Hepatocyte (in vitro differentiated cells): Measurements from ENCODE around the gene OSTM1. TPM values are rescaled to one million over a fixed set of nuclear protein-coding genes. Genes with fewer than 3 reads are reported as not detected.

Source experiments
- DNase-seq: peaks from one replicate; pipeline ENCODE4 v3.0.0-alpha.2; 2016; ENCODE audit warnings: low spot score
- H2AFZ ChIP-seq: fragments of 200-600 bp; sonication (generic); 2 replicates; pipeline ENCODE4 v1.6.0; 2016; ENCODE audit warnings: antibody characterized with exemption, mild to moderate bottlenecking
- H3K27ac ChIP-seq: fragments of 200-600 bp; sonication (generic); 2 replicates; pipeline ENCODE4 v1.5.1; 2016; ENCODE audit warnings: mild to moderate bottlenecking
- H3K27me3 ChIP-seq: fragments of 200-600 bp; sonication (generic); 2 replicates; pipeline ENCODE4 v1.6.1; 2016
- H3K36me3 ChIP-seq: fragments of 200-600 bp; sonication (generic); replicated peaks from 2 replicates; pipeline ENCODE4 v1.5.1; 2016; ENCODE audit warnings: low read depth; ENCODE audit not compliant: insufficient read depth
- H3K4me1 ChIP-seq: fragments of 200-600 bp; sonication (generic); 2 replicates; pipeline ENCODE4 v1.5.1; 2016; ENCODE audit warnings: mild to moderate bottlenecking, moderate library complexity; ENCODE audit not compliant: insufficient read depth
- H3K4me2 ChIP-seq: fragments of 200-600 bp; sonication (generic); 2 replicates; pipeline ENCODE4 v1.6.0; 2016
- H3K4me3 ChIP-seq: fragments of 200-600 bp; sonication (generic); 2 replicates; pipeline ENCODE4 v1.5.1; 2016; ENCODE audit warnings: mild to moderate bottlenecking
- H3K79me2 ChIP-seq: fragments of 200-600 bp; sonication (generic); 2 replicates; pipeline ENCODE4 v1.6.0; 2017; ENCODE audit warnings: mild to moderate bottlenecking
- H3K9me2 ChIP-seq: fragments of 200-600 bp; sonication (generic); replicated peaks from 2 replicates; pipeline ENCODE4 v1.6.0; 2017; ENCODE audit warnings: mild to moderate bottlenecking; ENCODE audit not compliant: insufficient read depth
- H3K9me3 ChIP-seq: fragments of 200-600 bp; sonication (generic); 2 replicates; pipeline ENCODE4 v1.5.1; 2016; ENCODE audit warnings: low read depth, mild to moderate bottlenecking
- H4K20me1 ChIP-seq: fragments of 200-600 bp; sonication (generic); 2 replicates; pipeline ENCODE4 v1.6.0; 2016; ENCODE audit warnings: mild to moderate bottlenecking; ENCODE audit not compliant: insufficient read depth, poor library complexity, severe bottlenecking
- EZH2 ChIP-seq: fragments of 200-600 bp; sonication (generic); IDR thresholded peaks from 2 replicates; pipeline ENCODE4 v1.6.1; 2016; ENCODE audit warnings: antibody characterized with exemption, mild to moderate bottlenecking, borderline replicate concordance
- EZH2phosphoT487 ChIP-seq: fragments of 200-600 bp; sonication (generic); IDR thresholded peaks from one replicate; pipeline ENCODE4 v1.6.1; 2018; ENCODE audit warnings: antibody characterized with exemption, mild to moderate bottlenecking, low read depth, moderate library complexity; ENCODE audit not compliant: unreplicated experiment, severe bottlenecking
- WGBS: methylation state at CpG from one replicate; pipeline ENCODE4 v1.1.6; 2016; ENCODE audit warnings: low lambda C conversion rate; ENCODE audit errors: missing lambda C conversion rate; 5-methylcytosine and 5-hydroxymethylcytosine counted together
- polyA plus RNA-seq: library from polyadenylated mRNA; unstranded; fragments of >200 nt; fragmentation: Nextera tagmentation; extraction: Ambion mirVana; gene quantifications from 2 replicates; pipeline ENCODE4 v1.2.1, GENCODE V29; 2016
- total RNA-seq: library from RNA; depleted of rRNA; stranded (reverse); fragments of >200 nt; gene quantifications from 2 replicates; pipeline ENCODE4 v1.2.3, GENCODE V29; 2014
- TF ChIP-seq, protein P1 (sequence below): fragments of 200-600 bp; sonication (generic); IDR thresholded peaks from 2 replicates; pipeline ENCODE4 v1.5.1; 2016; ENCODE audit warnings: antibody characterized with exemption, mild to moderate bottlenecking; ENCODE audit not compliant: poor library complexity

Gene OSTM1
- total and polyA plus RNA-seq, 2 experiments from 2014 or later: 24.1 to 26.1 TPM

- H3K4me1 ChIP-seq: peaks cover 30% of the 10 kb centered on the region
- H3K9me3 ChIP-seq: no peaks in the 10 kb centered on the region
- TF ChIP-seq, protein P1, sequence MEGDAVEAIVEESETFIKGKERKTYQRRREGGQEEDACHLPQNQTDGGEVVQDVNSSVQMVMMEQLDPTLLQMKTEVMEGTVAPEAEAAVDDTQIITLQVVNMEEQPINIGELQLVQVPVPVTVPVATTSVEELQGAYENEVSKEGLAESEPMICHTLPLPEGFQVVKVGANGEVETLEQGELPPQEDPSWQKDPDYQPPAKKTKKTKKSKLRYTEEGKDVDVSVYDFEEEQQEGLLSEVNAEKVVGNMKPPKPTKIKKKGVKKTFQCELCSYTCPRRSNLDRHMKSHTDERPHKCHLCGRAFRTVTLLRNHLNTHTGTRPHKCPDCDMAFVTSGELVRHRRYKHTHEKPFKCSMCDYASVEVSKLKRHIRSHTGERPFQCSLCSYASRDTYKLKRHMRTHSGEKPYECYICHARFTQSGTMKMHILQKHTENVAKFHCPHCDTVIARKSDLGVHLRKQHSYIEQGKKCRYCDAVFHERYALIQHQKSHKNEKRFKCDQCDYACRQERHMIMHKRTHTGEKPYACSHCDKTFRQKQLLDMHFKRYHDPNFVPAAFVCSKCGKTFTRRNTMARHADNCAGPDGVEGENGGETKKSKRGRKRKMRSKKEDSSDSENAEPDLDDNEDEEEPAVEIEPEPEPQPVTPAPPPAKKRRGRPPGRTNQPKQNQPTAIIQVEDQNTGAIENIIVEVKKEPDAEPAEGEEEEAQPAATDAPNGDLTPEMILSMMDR: no peak
- peak; percentile 97 for TF ChIP-seq EZH2
- TF ChIP-seq EZH2phosphoT487: peak; percentile 73
- no peak for DNase-seq
- no peaks in the 10 kb centered on the region for H4K20me1 ChIP-seq
- H3K9me2 ChIP-seq: no peaks in the 10 kb centered on the region
- H3K79me2 ChIP-seq: no peaks in the 10 kb centered on the region
- 4% methylated on average over 58 of the region's 67 CpGs for WGBS
- H3K4me2 ChIP-seq: peak overlapping the region; percentile 100
- H3K4me3 ChIP-seq: peak overlapping the region; percentile 60
- H3K27ac ChIP-seq: no peak overlapping the region
- H3K27me3 ChIP-seq: peaks cover 97% of the 10 kb centered on the region
- no peaks in the 10 kb centered on the region for H3K36me3 ChIP-seq
- peak overlapping the region; percentile 3 for H2AFZ ChIP-seq
Measured at GRCh38 chr6:108118810-108119768, 44.5 kb upstream of the OSTM1 start.

- DNase-seq: no peak
- Histone ChIP-seq H3K4me2 (peak overlapping the region; percentile 100), H3K36me3 (no peaks in the 10 kb centered on the region), H3K9me3 (no peaks in the 10 kb centered on the region), H2AFZ (peak overlapping the region; percentile 74), H3K27ac (no peak overlapping the region), H3K4me3 (no peak overlapping the region), H3K4me1 (peaks cover 35% of the 10 kb centered on the region), H3K79me2 (no peaks in the 10 kb centered on the region), H3K27me3 (peaks cover 93% of the 10 kb centered on the region), H4K20me1 (no peaks in the 10 kb centered on the region), H3K9me2 (no peaks in the 10 kb centered on the region)
- no peak for TF ChIP-seq EZH2
- TF ChIP-seq, protein P1: no peak
- no peak for TF ChIP-seq EZH2phosphoT487
- WGBS: 5% methylated on average over 21 of the region's 45 CpGs
Measured at GRCh38 chr6:108118359-108118724, 43.8 kb upstream of the OSTM1 start.

DNA sequence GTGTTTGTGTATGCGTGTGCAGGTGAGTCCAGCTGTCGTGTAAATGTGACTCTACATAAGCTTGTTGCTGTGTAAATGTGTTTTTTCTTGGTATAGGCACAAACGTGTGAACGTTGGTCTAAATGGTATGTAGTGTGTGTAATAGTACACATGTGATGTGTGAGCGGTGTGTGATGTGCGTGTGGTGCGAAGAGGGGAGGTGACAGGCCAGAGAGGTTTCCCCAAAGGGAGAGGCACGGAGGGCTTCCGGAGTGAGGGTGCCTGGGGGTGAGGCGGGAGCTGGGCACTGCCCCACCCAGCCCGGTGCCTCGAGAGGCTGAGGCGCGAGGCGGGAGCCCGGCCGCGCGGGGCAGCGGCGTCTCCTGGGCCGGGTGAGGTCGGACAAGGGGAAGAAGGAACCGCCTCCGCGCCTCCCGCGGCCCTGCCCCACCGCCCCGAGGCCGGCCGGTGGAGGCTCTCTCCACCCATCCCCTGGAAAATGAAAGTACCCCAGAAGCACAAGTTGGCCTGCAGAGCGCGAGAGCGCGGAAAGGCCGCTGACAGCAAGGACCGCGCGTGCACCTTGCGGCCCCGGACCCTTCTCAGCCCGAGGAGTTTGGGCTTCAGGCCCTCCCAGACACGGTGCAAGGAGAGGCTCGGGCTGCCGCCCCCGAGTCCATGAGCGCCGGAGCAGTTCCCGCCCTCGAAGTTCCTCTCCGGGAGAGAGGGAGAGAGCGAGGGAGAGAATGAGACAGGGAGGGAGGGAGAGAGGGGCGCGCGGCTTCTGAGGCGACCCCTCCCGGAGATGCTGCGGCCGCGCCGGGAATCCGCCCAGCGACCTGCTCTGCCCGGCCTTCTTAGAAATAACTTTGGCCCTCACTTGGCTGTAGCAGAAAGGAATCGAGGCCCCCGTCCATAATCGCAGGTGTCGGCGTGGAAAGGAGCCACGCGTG lies 43.2 kb upstream of the OSTM1 start:
- no peaks in the 10 kb centered on the region for H3K9me3 ChIP-seq
- no peaks in the 10 kb centered on the region for H3K79me2 ChIP-seq
- peak overlapping the region; percentile 79 for H3K4me3 ChIP-seq
- H3K4me1 ChIP-seq: peaks cover 35% of the 10 kb centered on the region
- H3K36me3 ChIP-seq: no peaks in the 10 kb centered on the region
- WGBS: 5% methylated on average over 39 of the region's 72 CpGs
- no peaks in the 10 kb centered on the region for H3K9me2 ChIP-seq
- H2AFZ ChIP-seq: peak overlapping the region; percentile 74
- peaks cover 92% of the 10 kb centered on the region for H3K27me3 ChIP-seq
- no peaks in the 10 kb centered on the region for H4K20me1 ChIP-seq
- no peak overlapping the region for H3K27ac ChIP-seq
- TF ChIP-seq EZH2phosphoT487: no peak
- TF ChIP-seq, protein P1: no peak
- TF ChIP-seq EZH2: peak; percentile 94
- peak overlapping the region; percentile 100 for H3K4me2 ChIP-seq
- peak; percentile 47 for DNase-seq
